AG04449 (cell line): ENCODE results near the gene CUEDC1.

ENCODE experiments used
- CTCF ChIA-PET: fragments of 350-600 bp; formaldehyde crosslinking; extraction: SDS; loops from one replicate; lab custom pipeline; 2021; ENCODE audit warnings: antibody characterized with exemption; lab: Yijun Ruan, JAX
- POLR2A ChIA-PET: fragments of 400-600, 350-600 bp; formaldehyde crosslinking; extraction: SDS; loops from one replicate; lab custom pipeline; 2020; ENCODE audit warnings: antibody characterized with exemption, inconsistent platforms; lab: Yijun Ruan, JAX
- DNase-seq: peaks from one replicate; pipeline ENCODE4 v3.0.0-alpha.2; 2010; ENCODE audit warnings: low read depth, low spot score
- H3K4me3 ChIP-seq: 2 replicates; pipeline ENCODE4 v1.5.1; 2011; ENCODE audit warnings: low read depth, mild to moderate bottlenecking, control low read depth, low read length
- CTCF ChIP-seq: IDR thresholded peaks from one replicate; pipeline ENCODE4 v1.5.1; 2011; ENCODE audit warnings: mild to moderate bottlenecking, moderate library complexity, low read length, control low read depth, inconsistent platforms; ENCODE audit not compliant: insufficient read depth; ENCODE audit errors: missing control alignments

The CUEDC1 gene

GRCh38 chr17:57868007-57868909 lies 87.0 kb downstream of the CUEDC1 start:
- peak; percentile 64 for TF ChIP-seq CTCF
- no peak overlapping the region; the same call in 1 of the 2 replicates for H3K4me3 ChIP-seq
- ChIA-PET CTCF (interaction anchor here (0.8 to 36.7 kb wide), 16 partner anchors 9 to 245 kb away, joined by 3 to 1361 read pairs (median 8); partner anchors contain the start of genes CUEDC1, SRSF1 and VEZF1), POLR2A (interaction anchor here (0.8 to 3.5 kb wide), 7 partner anchors 9 to 120 kb away, joined by 3 to 17 read pairs (median 5); partner anchors contain the start of gene VEZF1)
- peak; percentile 44 for DNase-seq

GRCh38 chr17:57867126-57867525 lies 88.1 kb downstream of the CUEDC1 start:
- CTCF ChIA-PET, result interaction anchor here (0.7 to 36.7 kb wide), 12 partner anchors 9 to 246 kb away, joined by 3 to 1361 read pairs (median 8); partner anchors contain the start of genes CUEDC1, SRSF1 and VEZF1
- POLR2A ChIA-PET, result interaction anchor here (1.1 to 3.5 kb wide), 2 partner anchors 11 to 118 kb away, joined by 3 to 17 read pairs; no protein-coding TSS in a partner anchor
- no peak for TF ChIP-seq CTCF

GRCh38 chr17:57866723-57867122 lies 88.5 kb downstream of the CUEDC1 start:
- H3K4me3 ChIP-seq, result no peak overlapping the region
- CTCF ChIA-PET, result interaction anchor here (0.7 to 36.7 kb wide), 10 partner anchors 8 to 247 kb away, joined by 3 to 1361 read pairs (median 9); partner anchors contain the start of genes CUEDC1, SRSF1 and VEZF1
- POLR2A ChIA-PET, result interaction anchor here (0.6 to 1.1 kb wide), 2 partner anchors 83 to 118 kb away, joined by 3 to 4 read pairs; no protein-coding TSS in a partner anchor
- no peak for DNase-seq
- TF ChIP-seq CTCF, result no peak

More at GRCh38 chr17:57867126-57867525, 88.1 kb downstream of the CUEDC1 start:
- DNase-seq, result no peak
- no peak overlapping the region for H3K4me3 ChIP-seq

- ChIA-PET CTCF (interaction anchor here (1.5 to 36.7 kb wide), 8 partner anchors 8 to 247 kb away, joined by 4 to 1361 read pairs (median 10); partner anchors contain the start of genes CUEDC1, SRSF1 and VEZF1), POLR2A (interaction anchor here (0.6 to 1.1 kb wide), 2 partner anchors 83 to 119 kb away, joined by 3 to 4 read pairs; no protein-coding TSS in a partner anchor)
- no peak for DNase-seq
- TF ChIP-seq CTCF, result no peak
- H3K4me3 ChIP-seq, result no peak overlapping the region
Observed at GRCh38 chr17:57866319-57866718, 88.9 kb downstream of the CUEDC1 start.

- H3K4me3 ChIP-seq, result no peak overlapping the region
- DNase-seq, result no peak
- no peak for TF ChIP-seq CTCF
- POLR2A ChIA-PET, result no interaction called here
- CTCF ChIA-PET, result interaction anchor here (10.9 to 36.7 kb wide), 2 partner anchors 13 to 134 kb away, joined by 116 to 1361 read pairs; partner anchors contain the start of genes SRSF1 and VEZF1
Observed at GRCh38 chr17:57864273-57864672, 90.9 kb downstream of the CUEDC1 start.
